Neutrophil (primary cell): ENCODE results near the gene BRICD5.

Experiments used
- H3K27ac ChIP-seq: fragments of 200-600 bp; sonication (generic); 2 replicates; pipeline ENCODE4 v1.5.1; 2016; ENCODE audit warnings: mild to moderate bottlenecking, moderate library complexity
- H3K27me3 ChIP-seq: fragments of 200-600 bp; sonication (generic); 2 replicates; pipeline ENCODE4 v1.6.0; 2016; ENCODE audit warnings: mild to moderate bottlenecking
- H3K36me3 ChIP-seq: fragments of 200-600 bp; sonication (generic); 2 replicates; pipeline ENCODE4 v1.5.1; 2017
- H3K4me1 ChIP-seq, 2 experiments: fragments of 200-600 bp in 1 of 2; sonication (generic) in 1 of 2; 1 replicate in 1 of 2; 2 replicates in 1 of 2; pipeline versions ENCODE4 v1.5.1 to v1.6.1; 2013 to 2016; ENCODE audit warnings: low read depth in 1 of 2, low read length in 1 of 2, mild to moderate bottlenecking in 1 of 2, moderate library complexity in 1 of 2; ENCODE audit not compliant: control insufficient read depth in 1 of 2, insufficient read depth in 1 of 2
- H3K4me3 ChIP-seq, 2 experiments: fragments of 200-600 bp in 1 of 2; sonication (generic) in 1 of 2; 1 replicate in 1 of 2; 2 replicates in 1 of 2; pipeline ENCODE4 v1.5.1; 2013 to 2016; ENCODE audit warnings: low read depth in 1 of 2, low read length in 1 of 2, mild to moderate bottlenecking in 1 of 2, moderate library complexity in 1 of 2
- H3K9me3 ChIP-seq: fragments of 200-600 bp; sonication (generic); 2 replicates; pipeline ENCODE4 v1.5.1; 2016
- CTCF ChIP-seq: fragments of 200-600 bp; sonication (generic); IDR thresholded peaks from 2 replicates; pipeline ENCODE4 v1.5.1; 2016; ENCODE audit warnings: antibody characterized with exemption

BRICD5 gene

GRCh38 chr16:2181952-2182351, 28.7 kb downstream of the BRICD5 start:
- Histone ChIP-seq H3K9me3 (no peaks in the 10 kb centered on the region), H3K36me3 (peaks cover 14% of the 10 kb centered on the region), H3K27me3 (peaks cover 14% of the 10 kb centered on the region), H3K4me1 (no peaks in the 10 kb centered on the region), H3K4me3 (no peak overlapping the region), H3K27ac (no peak overlapping the region)
- TF ChIP-seq CTCF: no peak

- Histone ChIP-seq H3K4me1 (no peaks in the 10 kb centered on the region), H3K9me3 (no peaks in the 10 kb centered on the region), H3K27ac (no peak overlapping the region), H3K4me3 (no peak overlapping the region), H3K36me3 (peaks cover 21% of the 10 kb centered on the region), H3K27me3 (peaks cover 14% of the 10 kb centered on the region)
- no peak for TF ChIP-seq CTCF
Measured at GRCh38 chr16:2180962-2181923, 29.4 kb downstream of the BRICD5 start.

GRCh38 chr16:2180461-2180860, 30.2 kb downstream of the BRICD5 start:
- Histone ChIP-seq H3K27ac (no peak overlapping the region), H3K9me3 (no peaks in the 10 kb centered on the region), H3K36me3 (peaks cover 29% of the 10 kb centered on the region), H3K4me3 (no peak overlapping the region), H3K4me1 (no peaks in the 10 kb centered on the region), H3K27me3 (peaks cover 14% of the 10 kb centered on the region)
- TF ChIP-seq CTCF: no peak

GRCh38 chr16:2179576-2179975, 31.1 kb downstream of the BRICD5 start:
- no peak overlapping the region for H3K4me3 ChIP-seq
- TF ChIP-seq CTCF: no peak
- H3K4me1 ChIP-seq: no peaks in the 10 kb centered on the region
- peaks cover 37% of the 10 kb centered on the region for H3K36me3 ChIP-seq
- peaks cover 14% of the 10 kb centered on the region for H3K27me3 ChIP-seq
- H3K9me3 ChIP-seq: no peaks in the 10 kb centered on the region
- no peak overlapping the region for H3K27ac ChIP-seq

- H3K4me3 ChIP-seq: no peak overlapping the region
- H3K27me3 ChIP-seq: peaks cover 14% of the 10 kb centered on the region
- no peak overlapping the region for H3K27ac ChIP-seq
- H3K4me1 ChIP-seq: no peaks in the 10 kb centered on the region
- TF ChIP-seq CTCF: no peak
- no peaks in the 10 kb centered on the region for H3K9me3 ChIP-seq
- peaks cover 42% of the 10 kb centered on the region for H3K36me3 ChIP-seq
Measured at GRCh38 chr16:2179107-2179501, 31.6 kb downstream of the BRICD5 start.
